ENCODE measurements around the gene VWA3B.
"Not testable (repeated sequence)": the region's sequence is repeated elsewhere in the genome, so short reads cannot be mapped to it uniquely, and the experiment has no call there.

VWA3B gene

DNA sequence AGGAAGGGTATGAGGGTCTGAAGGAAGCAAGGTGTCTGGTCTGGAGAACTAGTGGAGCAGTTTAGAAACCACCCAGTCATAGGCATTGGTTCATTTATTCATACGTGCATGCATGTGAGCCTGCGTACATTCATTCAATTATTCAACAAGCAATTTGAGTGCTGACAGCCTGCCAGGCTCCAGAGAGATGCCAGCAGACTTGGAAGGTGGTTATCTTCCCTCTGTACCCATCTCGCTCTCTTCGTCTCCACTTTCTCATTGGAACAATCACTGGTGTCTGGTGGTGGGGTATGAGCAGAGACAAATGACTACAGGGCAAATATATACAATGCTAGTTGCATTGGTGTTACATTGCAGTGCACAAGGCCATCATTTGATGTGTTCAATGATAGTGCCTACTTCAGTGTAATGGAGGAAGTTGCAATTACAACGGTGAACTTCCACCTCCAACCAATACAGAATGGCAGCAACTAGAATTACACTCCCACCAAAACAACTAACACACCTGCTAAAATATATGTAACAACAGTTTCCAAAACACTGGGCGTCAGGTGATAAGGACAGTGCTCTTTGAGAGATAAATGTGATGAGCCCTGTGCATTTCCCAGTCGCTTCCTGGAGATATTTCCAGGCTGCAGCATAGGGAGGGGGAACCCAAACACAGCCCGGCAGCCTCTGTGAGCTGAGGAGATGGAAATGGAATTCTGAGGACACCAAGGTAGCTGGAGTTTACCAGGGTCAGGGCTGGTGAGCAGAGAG is 226.7 kb downstream of the VWA3B start:
- H3K4me1 ChIP-seq, result no peaks in the 10 kb centered on the region
- TF ChIP-seq Cebpa-rat (IDR thresholded peaks at IDR 0.05), result no peak
- H3K36me3 ChIP-seq, result no peaks in the 10 kb centered on the region
- no peak overlapping the region for H3K4me3 ChIP-seq
- no peak overlapping the region for H3K4me2 ChIP-seq
- no peak overlapping the region for H3K27ac ChIP-seq
- H3K9me3 ChIP-seq, result no peaks in the 10 kb centered on the region
- no peak overlapping the region for H3K9ac ChIP-seq
- no peaks in the 10 kb centered on the region for H3K27me3 ChIP-seq
- no peaks in the 10 kb centered on the region for H4K20me1 ChIP-seq

DNA sequence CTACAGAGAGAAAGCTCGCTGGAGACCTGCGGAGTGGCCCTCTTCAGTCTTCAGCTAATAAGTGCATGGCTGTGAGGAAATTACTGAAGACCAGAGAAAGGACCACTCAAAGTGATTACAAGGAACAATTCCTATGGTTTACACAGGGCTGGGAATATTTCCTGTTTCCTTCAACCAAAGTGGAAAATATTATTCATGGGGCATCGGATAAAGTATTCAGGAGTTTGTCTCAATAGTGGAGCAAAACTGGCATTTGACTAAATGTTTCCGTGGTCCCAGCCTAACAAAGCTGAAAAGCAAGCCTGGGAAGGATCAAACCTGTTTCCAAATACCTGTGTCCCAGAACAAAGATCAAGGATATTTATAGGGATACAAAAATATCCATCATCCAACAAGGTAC is 227.3 kb downstream of the VWA3B start:
- H3K27me3 ChIP-seq, result no peaks in the 10 kb centered on the region
- H3K36me3 ChIP-seq, result no peaks in the 10 kb centered on the region
- TF ChIP-seq Cebpa-rat (IDR thresholded peaks at IDR 0.05), result no peak
- H3K27ac ChIP-seq, result no peak overlapping the region
- H4K20me1 ChIP-seq, result no peaks in the 10 kb centered on the region
- no peak overlapping the region for H3K4me3 ChIP-seq
- no peak overlapping the region for H3K9ac ChIP-seq
- H3K4me1 ChIP-seq, result no peaks in the 10 kb centered on the region
- H3K4me2 ChIP-seq, result no peak overlapping the region
- H3K9me3 ChIP-seq, result peaks cover under 1% of the 10 kb centered on the region; the same call in 1 of the 2 replicates

DNA sequence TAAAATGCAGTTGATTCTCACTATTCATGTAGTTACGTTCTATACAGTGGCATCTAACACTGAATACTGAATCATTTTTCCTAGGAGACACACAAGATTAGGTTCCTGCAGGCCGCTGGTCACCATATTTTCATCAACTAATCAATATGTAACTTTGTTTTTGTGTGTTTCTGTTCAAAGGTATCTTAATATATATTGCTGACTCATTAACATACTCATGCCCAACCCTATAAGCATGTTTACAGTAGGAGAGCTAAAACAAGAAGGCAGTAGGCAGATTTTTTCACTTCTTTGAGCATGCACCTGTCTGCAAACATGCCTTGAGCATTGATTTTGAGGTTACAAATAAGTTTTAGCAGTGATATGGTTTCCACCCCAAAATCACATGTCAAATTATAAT is 229.0 kb downstream of the VWA3B start:
- Histone ChIP-seq H3K36me3 (no peaks in the 10 kb centered on the region), H3K9ac (no peak overlapping the region), H3K27ac (no peak overlapping the region), H3K9me3 (peaks cover 18% of the 10 kb centered on the region), H3K4me3 (no peak overlapping the region), H4K20me1 (no peaks in the 10 kb centered on the region), H3K4me1 (no peaks in the 10 kb centered on the region), H3K4me2 (no peak overlapping the region), H3K27me3 (no peaks in the 10 kb centered on the region)
- TF ChIP-seq Cebpa-rat (IDR thresholded peaks at IDR 0.05), result no peak

DNA sequence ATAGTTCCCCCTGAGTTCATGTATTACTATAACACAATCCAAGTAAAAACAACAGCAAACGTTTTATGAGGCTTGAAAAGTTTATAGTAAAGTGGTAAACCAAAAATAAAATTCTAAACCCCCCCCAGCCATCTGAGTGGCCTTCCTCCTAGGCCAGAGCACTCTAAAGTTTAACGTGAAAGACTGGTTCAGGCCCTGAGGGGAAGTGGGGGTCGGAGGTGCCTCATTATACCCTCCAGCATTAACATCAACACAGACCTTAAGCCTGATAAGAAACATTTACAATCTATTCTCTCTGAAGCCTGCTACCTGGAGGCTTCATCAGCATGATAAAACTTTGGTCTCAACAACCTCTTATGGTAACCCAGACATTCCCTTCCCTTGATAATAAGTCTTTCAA is 230.2 kb downstream of the VWA3B start:
- no peaks in the 10 kb centered on the region for H3K36me3 ChIP-seq
- peaks cover 30% of the 10 kb centered on the region for H3K9me3 ChIP-seq
- no peak overlapping the region for H3K9ac ChIP-seq
- H3K4me1 ChIP-seq, result no peaks in the 10 kb centered on the region
- TF ChIP-seq Cebpa-rat (IDR thresholded peaks at IDR 0.05), result no peak
- H3K27ac ChIP-seq, result no peak overlapping the region
- H3K4me3 ChIP-seq, result no peak overlapping the region
- no peak overlapping the region for H3K4me2 ChIP-seq
- H3K27me3 ChIP-seq, result no peaks in the 10 kb centered on the region
- H4K20me1 ChIP-seq, result no peaks in the 10 kb centered on the region

DNA sequence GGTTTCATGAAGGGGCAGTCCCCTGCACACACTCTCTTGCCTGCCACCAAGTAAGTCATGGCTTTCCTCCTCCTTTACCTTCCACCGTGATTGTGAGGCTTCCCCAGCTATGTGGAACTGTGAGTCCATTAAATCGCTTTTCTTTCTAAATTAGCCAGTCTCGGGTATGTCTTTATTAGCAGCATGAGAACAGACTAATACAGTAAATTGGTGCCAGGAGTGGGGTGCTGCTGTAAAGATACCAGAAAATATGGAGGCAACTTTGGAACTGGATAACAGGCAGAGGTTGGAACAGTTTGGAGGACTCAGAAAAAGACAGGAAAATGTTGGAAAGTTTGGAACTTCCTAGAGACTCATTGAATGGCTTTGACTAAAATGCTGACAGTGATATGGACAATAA is 233.2 kb downstream of the VWA3B start:
- not testable (repeated sequence) for H3K27me3 ChIP-seq, H3K4me1 ChIP-seq, H3K4me3 ChIP-seq, H3K27ac ChIP-seq, H4K20me1 ChIP-seq, H3K9ac ChIP-seq, H3K36me3 ChIP-seq, H3K4me2 ChIP-seq
- peaks cover 50% of the 10 kb centered on the region for H3K9me3 ChIP-seq

DNA sequence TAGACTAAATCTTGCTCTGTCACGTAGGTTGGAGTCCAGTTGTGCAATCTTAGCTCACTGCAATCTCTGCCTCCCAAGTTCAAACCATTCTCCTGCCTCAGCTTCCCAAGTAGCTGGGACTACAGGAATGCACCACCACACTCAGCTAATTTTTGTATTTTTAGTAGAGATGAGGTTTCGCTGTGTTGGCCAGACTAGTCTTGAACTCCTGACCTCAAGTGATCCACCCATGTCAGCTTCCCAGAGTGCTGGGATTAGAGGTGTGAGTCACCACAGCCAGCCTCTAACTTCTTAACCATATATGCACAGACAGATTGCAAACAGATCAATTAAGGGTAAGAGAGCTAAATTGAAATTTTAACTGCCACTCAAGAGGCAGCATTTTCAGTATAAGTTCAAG is 237.2 kb downstream of the VWA3B start:
- H3K27ac ChIP-seq, result no peak overlapping the region
- H3K4me3 ChIP-seq, result no peak overlapping the region
- no peaks in the 10 kb centered on the region for H4K20me1 ChIP-seq
- no peaks in the 10 kb centered on the region for H3K4me1 ChIP-seq
- H3K9ac ChIP-seq, result no peak overlapping the region
- TF ChIP-seq Cebpa-rat (IDR thresholded peaks at IDR 0.05), result no peak
- H3K4me2 ChIP-seq, result no peak overlapping the region
- H3K36me3 ChIP-seq, result no peaks in the 10 kb centered on the region
- no peaks in the 10 kb centered on the region for H3K27me3 ChIP-seq
- peaks cover 50% of the 10 kb centered on the region for H3K9me3 ChIP-seq

DNA sequence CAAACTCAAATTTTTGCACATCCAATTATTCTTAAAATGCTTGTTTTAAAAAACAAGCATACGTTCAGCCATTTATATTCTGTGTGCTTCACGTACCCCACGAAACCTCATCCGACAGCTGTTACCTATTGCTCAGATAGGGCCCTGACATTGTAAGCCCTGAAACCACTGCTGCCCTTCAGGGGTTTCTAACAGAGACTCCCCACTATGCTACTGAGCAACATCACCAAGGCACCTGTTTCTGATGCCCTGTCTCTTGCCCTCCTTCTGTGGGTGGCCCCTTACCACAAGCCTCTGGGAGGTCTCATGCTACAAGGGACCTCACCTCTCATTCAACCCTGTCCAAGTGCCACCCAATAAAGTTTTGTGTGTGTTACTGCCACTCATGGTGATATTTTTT is 240.8 kb downstream of the VWA3B start:
- no peaks in the 10 kb centered on the region for H4K20me1 ChIP-seq
- H3K27me3 ChIP-seq, result no peaks in the 10 kb centered on the region
- no peaks in the 10 kb centered on the region for H3K36me3 ChIP-seq
- peaks cover 14% of the 10 kb centered on the region for H3K9me3 ChIP-seq
- H3K27ac ChIP-seq, result no peak overlapping the region
- H3K4me2 ChIP-seq, result no peak overlapping the region
- TF ChIP-seq Cebpa-rat (IDR thresholded peaks at IDR 0.05), result no peak
- no peak overlapping the region for H3K9ac ChIP-seq
- no peak overlapping the region for H3K4me3 ChIP-seq
- H3K4me1 ChIP-seq, result no peaks in the 10 kb centered on the region

DNA sequence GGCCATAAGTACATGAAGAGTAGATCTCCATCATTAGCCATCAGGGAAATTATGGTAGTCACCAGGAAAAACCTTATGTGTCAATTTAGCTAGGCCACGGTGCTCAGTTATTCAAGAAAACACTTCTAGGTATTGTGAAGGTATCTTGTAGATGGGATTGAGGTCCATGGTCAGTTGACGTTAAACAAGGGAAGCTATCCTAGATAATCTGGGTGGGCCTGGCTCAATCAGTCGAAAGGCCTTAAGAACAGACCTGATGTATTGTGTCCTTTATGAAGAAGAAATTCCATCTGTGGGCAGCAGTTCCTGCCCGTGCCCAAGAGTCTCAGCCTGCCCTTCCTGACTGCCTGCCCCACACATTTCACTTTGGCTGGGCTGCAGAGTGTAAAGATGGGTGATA is 242.6 kb downstream of the VWA3B start:
- no peak overlapping the region for H3K4me3 ChIP-seq
- H4K20me1 ChIP-seq, result no peaks in the 10 kb centered on the region
- H3K4me2 ChIP-seq, result no peak overlapping the region
- no peaks in the 10 kb centered on the region for H3K4me1 ChIP-seq
- H3K36me3 ChIP-seq, result no peaks in the 10 kb centered on the region
- H3K27ac ChIP-seq, result no peak overlapping the region
- TF ChIP-seq Cebpa-rat (IDR thresholded peaks at IDR 0.05), result no peak
- no peak overlapping the region for H3K9ac ChIP-seq
- H3K27me3 ChIP-seq, result no peaks in the 10 kb centered on the region
- no peaks in the 10 kb centered on the region for H3K9me3 ChIP-seq

DNA sequence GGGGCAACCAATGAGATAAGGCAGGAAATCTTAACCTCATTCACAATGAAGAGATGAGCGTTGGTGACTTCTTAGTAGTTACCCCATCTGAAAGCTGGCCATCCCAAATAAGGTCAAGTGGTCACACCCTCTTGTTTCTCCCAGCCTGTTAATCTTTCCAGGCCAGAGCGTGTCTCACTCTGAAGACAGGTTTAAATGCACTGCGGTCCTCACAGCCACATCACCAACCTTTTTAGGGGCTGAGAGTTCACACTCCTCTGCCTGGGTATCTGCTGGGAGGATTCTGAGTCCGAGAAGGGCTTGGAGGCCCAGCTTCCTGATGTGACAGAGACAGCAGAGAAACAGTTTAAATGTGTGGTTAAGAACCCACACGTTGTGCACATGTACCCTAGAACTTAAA is 246.0 kb downstream of the VWA3B start:
- TF ChIP-seq Cebpa-rat (IDR thresholded peaks at IDR 0.05), result no peak
- H3K4me1 ChIP-seq, result no peaks in the 10 kb centered on the region
- no peak overlapping the region for H3K27ac ChIP-seq
- no peak overlapping the region for H3K9ac ChIP-seq
- peaks cover under 1% of the 10 kb centered on the region; the same call in 1 of the 2 replicates for H3K9me3 ChIP-seq
- no peaks in the 10 kb centered on the region for H4K20me1 ChIP-seq
- no peak overlapping the region for H3K4me2 ChIP-seq
- no peaks in the 10 kb centered on the region for H3K36me3 ChIP-seq
- H3K4me3 ChIP-seq, result no peak overlapping the region
- H3K27me3 ChIP-seq, result no peaks in the 10 kb centered on the region

DNA sequence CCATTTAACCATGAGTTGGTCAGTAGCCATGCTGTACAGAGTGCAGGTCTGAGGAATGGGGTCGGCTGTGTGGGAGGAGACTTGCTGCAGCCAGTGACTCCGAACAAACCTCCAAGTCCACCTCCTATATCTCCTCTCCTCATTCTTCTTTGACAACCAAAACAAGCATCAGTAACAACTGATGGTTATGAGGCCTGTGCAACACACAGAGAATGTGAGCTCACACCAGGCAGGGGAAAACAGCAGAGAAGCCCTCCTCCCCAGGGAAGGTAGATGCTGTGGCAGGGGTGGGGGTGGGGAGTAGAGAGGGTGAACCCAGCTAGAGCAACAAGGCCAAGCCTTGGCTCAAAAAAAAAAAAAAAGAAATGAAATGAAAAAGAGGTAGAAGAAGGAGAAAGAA is 247.0 kb downstream of the VWA3B start:
- TF ChIP-seq Cebpa-rat (IDR thresholded peaks at IDR 0.05), result no peak
- no peaks in the 10 kb centered on the region for H3K36me3 ChIP-seq
- H4K20me1 ChIP-seq, result no peaks in the 10 kb centered on the region
- H3K4me2 ChIP-seq, result no peak overlapping the region
- peaks cover 7% of the 10 kb centered on the region for H3K9me3 ChIP-seq
- no peaks in the 10 kb centered on the region for H3K4me1 ChIP-seq
- no peaks in the 10 kb centered on the region for H3K27me3 ChIP-seq
- H3K4me3 ChIP-seq, result no peak overlapping the region
- H3K27ac ChIP-seq, result no peak overlapping the region
- H3K9ac ChIP-seq, result no peak overlapping the region

Measured in BLaER1 (cell line).